Neuron (in vitro differentiated cells): Measurements from ENCODE around the gene ARID1A.
A peak's percentile ranks its signal among the peaks of the same experiment; 100 is the strongest.

ENCODE experiments used
- H2AFZ ChIP-seq: one replicate; pipeline ENCODE4 v1.6.1; 2013; ENCODE audit warnings: low read depth, mild to moderate bottlenecking, inconsistent platforms, low read length, moderate library complexity
- H3K27me3 ChIP-seq: one replicate; pipeline ENCODE4 v1.6.1; 2013; ENCODE audit warnings: low read length; ENCODE audit not compliant: insufficient read depth
- H3K36me3 ChIP-seq: one replicate; pipeline ENCODE4 v1.6.1; 2013; ENCODE audit warnings: low read length; ENCODE audit not compliant: insufficient read depth
- H3K4me1 ChIP-seq: one replicate; pipeline ENCODE4 v1.6.1; 2013; ENCODE audit warnings: low read length; ENCODE audit not compliant: insufficient read depth
- H3K4me3 ChIP-seq: 2 replicates; pipeline ENCODE4 v1.5.1; 2013; ENCODE audit warnings: mild to moderate bottlenecking, low read length, moderate library complexity
- H3K9me3 ChIP-seq: one replicate; pipeline ENCODE4 v1.6.1; 2013; ENCODE audit warnings: low read length

Gene ARID1A

GRCh38 chr1:26693599-26694572, 1.9 kb upstream of the ARID1A start:
- H2AFZ ChIP-seq, result no peak overlapping the region
- peaks cover 24% of the 10 kb centered on the region for H3K4me1 ChIP-seq
- H3K36me3 ChIP-seq, result no peaks in the 10 kb centered on the region
- H3K9me3 ChIP-seq, result no peaks in the 10 kb centered on the region
- peak overlapping the region; percentile 56 for H3K4me3 ChIP-seq
- no peaks in the 10 kb centered on the region for H3K27me3 ChIP-seq

GRCh38 chr1:26694638-26695355, 1.0 kb upstream of the ARID1A start:
- peak overlapping the region; percentile 56 for H3K4me3 ChIP-seq
- no peak overlapping the region for H2AFZ ChIP-seq
- H3K9me3 ChIP-seq, result no peaks in the 10 kb centered on the region
- no peaks in the 10 kb centered on the region for H3K36me3 ChIP-seq
- no peaks in the 10 kb centered on the region for H3K27me3 ChIP-seq
- peaks cover 33% of the 10 kb centered on the region for H3K4me1 ChIP-seq

GRCh38 chr1:26696119-26696653, 371 bp downstream of the ARID1A start:
- Histone ChIP-seq H3K36me3 (no peaks in the 10 kb centered on the region), H3K4me1 (peaks cover 44% of the 10 kb centered on the region), H3K27me3 (no peaks in the 10 kb centered on the region), H3K9me3 (no peaks in the 10 kb centered on the region), H3K4me3 (peak overlapping the region; percentile 56), H2AFZ (no peak overlapping the region)

GRCh38 chr1:26696654-26697430, 1.0 kb downstream of the ARID1A start:
- Histone ChIP-seq H3K36me3 (no peaks in the 10 kb centered on the region), H3K4me3 (peak overlapping the region; percentile 56), H3K27me3 (no peaks in the 10 kb centered on the region), H3K4me1 (peaks cover 50% of the 10 kb centered on the region), H2AFZ (no peak overlapping the region), H3K9me3 (no peaks in the 10 kb centered on the region)

GRCh38 chr1:26697431-26697977, 1.7 kb downstream of the ARID1A start:
- H3K36me3 ChIP-seq, result no peaks in the 10 kb centered on the region
- H3K9me3 ChIP-seq, result no peaks in the 10 kb centered on the region
- peaks cover 57% of the 10 kb centered on the region for H3K4me1 ChIP-seq
- H3K4me3 ChIP-seq, result peak overlapping the region; percentile 56
- H2AFZ ChIP-seq, result no peak overlapping the region
- H3K27me3 ChIP-seq, result no peaks in the 10 kb centered on the region

GRCh38 chr1:26697978-26698849, 2.4 kb downstream of the ARID1A start:
- no peaks in the 10 kb centered on the region for H3K9me3 ChIP-seq
- H3K4me3 ChIP-seq, result peak overlapping the region; percentile 56
- peaks cover 5% of the 10 kb centered on the region for H3K36me3 ChIP-seq
- H3K4me1 ChIP-seq, result peaks cover 60% of the 10 kb centered on the region
- H2AFZ ChIP-seq, result no peak overlapping the region
- no peaks in the 10 kb centered on the region for H3K27me3 ChIP-seq

GRCh38 chr1:26700711-26701110, 4.9 kb downstream of the ARID1A start:
- Histone ChIP-seq H3K27me3 (no peaks in the 10 kb centered on the region), H3K9me3 (no peaks in the 10 kb centered on the region), H3K4me1 (peaks cover 41% of the 10 kb centered on the region), H3K4me3 (peak overlapping the region; percentile 56), H2AFZ (no peak overlapping the region), H3K36me3 (peaks cover 12% of the 10 kb centered on the region)

GRCh38 chr1:26701266-26701994, 5.6 kb downstream of the ARID1A start:
- no peaks in the 10 kb centered on the region for H3K27me3 ChIP-seq
- H3K36me3 ChIP-seq, result peaks cover 15% of the 10 kb centered on the region
- peak overlapping the region; percentile 56 for H3K4me3 ChIP-seq
- peaks cover 46% of the 10 kb centered on the region for H3K4me1 ChIP-seq
- H3K9me3 ChIP-seq, result no peaks in the 10 kb centered on the region
- no peak overlapping the region for H2AFZ ChIP-seq

- H3K27me3 ChIP-seq, result no peaks in the 10 kb centered on the region
- no peaks in the 10 kb centered on the region for H3K9me3 ChIP-seq
- H2AFZ ChIP-seq, result no peak overlapping the region
- H3K4me1 ChIP-seq, result peaks cover 46% of the 10 kb centered on the region
- no peak overlapping the region for H3K4me3 ChIP-seq
- peaks cover 15% of the 10 kb centered on the region for H3K36me3 ChIP-seq
Measured at GRCh38 chr1:26701995-26702679, 6.3 kb downstream of the ARID1A start.

GRCh38 chr1:26702680-26703038, 6.8 kb downstream of the ARID1A start:
- Histone ChIP-seq H3K36me3 (peaks cover 17% of the 10 kb centered on the region), H3K4me3 (no peak overlapping the region), H3K27me3 (no peaks in the 10 kb centered on the region), H3K9me3 (no peaks in the 10 kb centered on the region), H3K4me1 (peaks cover 46% of the 10 kb centered on the region), H2AFZ (no peak overlapping the region)

GRCh38 chr1:26703478-26703877, 7.7 kb downstream of the ARID1A start:
- H3K4me3 ChIP-seq, result no peak overlapping the region
- H3K9me3 ChIP-seq, result no peaks in the 10 kb centered on the region
- H3K4me1 ChIP-seq, result peaks cover 46% of the 10 kb centered on the region
- H3K36me3 ChIP-seq, result peaks cover 19% of the 10 kb centered on the region
- H3K27me3 ChIP-seq, result no peaks in the 10 kb centered on the region
- no peak overlapping the region for H2AFZ ChIP-seq
